ENCODE data around the gene ITGA11.
A peak's percentile ranks its signal among the peaks of the same experiment; 100 is the strongest.

ITGA11 gene

DNA sequence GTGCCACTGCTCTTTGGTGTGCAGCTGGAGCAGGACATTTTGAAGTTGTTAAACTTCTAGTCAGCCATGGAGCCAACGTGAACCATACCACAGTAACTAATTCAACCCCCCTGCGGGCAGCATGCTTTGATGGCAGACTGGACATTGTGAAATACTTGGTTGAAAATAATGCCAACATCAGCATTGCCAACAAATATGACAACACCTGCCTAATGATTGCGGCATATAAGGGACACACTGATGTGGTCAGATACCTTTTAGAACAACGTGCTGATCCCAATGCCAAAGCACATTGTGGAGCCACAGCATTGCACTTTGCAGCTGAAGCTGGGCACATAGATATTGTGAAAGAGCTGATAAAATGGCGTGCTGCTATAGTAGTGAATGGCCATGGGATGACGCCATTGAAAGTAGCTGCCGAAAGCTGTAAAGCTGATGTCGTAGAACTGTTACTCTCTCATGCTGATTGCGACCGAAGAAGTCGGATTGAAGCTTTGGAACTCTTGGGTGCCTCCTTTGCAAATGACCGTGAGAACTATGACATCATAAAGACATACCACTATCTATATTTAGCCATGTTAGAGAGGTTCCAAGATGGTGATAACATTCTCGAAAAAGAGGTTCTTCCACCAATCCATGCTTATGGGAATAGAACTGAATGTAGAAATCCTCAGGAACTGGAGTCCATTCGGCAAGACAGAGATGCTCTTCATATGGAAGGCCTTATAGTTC lies 142.2 kb downstream of the ITGA11 start:
- no peak for DNase-seq (ENCODE audit: low read depth in 3 of 3)

- DNase-seq (ENCODE audit: low read depth in 3 of 3), result no peak
Measured at GRCh38 chr15:68289057-68289456, 142.9 kb downstream of the ITGA11 start.

DNA sequence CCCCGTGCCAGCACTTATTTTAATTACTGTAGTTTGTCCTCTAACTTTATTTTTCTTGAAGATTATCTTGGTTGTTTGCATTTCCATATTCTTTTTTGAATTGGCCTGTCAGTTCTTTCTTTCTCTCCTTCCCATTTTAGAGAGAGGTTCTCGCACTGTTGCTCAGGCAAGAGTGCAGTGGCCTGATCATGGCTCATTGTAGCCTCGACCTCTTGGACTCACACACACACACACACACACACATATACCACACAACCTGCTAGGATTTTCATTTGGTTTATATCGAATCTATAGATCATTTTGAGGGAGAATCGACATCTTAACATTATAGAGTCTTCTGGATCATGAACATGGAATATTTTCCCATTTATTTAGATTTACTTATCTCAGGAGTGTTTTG lies 145.7 kb downstream of the ITGA11 start:
- no peak for DNase-seq (ENCODE audit: low read depth in 3 of 3)

- DNase-seq (ENCODE audit: low read depth in 3 of 3), result no peak
Measured at GRCh38 chr15:68285259-68285980, 146.5 kb downstream of the ITGA11 start.

- DNase-seq (ENCODE audit: low read depth in 3 of 3), result no peak
Measured at GRCh38 chr15:68284616-68285258, 147.2 kb downstream of the ITGA11 start.

DNA sequence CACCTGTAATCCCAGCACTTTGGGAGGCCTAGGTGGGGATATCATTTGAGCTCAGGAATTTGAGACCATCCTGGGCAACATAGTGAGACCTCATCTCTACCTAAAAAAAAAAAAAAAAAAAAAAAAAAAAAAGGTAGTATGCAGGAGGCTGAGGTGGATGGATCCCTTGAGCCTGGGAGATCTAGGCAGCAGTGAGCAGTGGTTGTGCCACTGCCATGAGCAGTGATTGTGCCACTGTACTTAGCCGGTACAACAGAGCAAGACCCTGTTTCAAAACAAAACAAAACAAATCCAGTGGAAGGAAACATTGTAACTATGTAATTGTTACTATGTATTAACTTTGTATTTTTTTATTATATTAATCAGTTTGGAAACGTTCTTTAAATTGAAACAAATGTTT lies 148.6 kb downstream of the ITGA11 start:
- no peak for DNase-seq (ENCODE audit: low read depth in 3 of 3)

DNA sequence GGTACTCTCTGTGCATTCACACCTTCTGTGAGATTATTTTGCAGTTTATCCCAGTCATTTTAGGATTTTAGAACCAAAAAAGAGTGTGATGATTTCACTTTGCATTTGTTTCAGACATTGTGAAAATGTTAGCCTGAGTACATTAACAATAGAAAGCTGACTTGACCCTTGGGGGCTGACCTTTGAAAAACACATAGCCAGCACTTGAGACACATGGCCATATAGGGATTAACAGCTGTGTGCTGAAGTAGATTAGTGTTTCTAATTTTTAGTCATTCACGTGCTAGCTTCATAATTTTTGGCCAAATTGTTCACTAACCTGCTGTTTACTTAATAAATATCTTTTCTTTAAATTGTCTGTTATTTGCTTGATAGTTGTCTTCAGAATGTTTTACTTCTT lies 151.0 kb downstream of the ITGA11 start:
- no peak for DNase-seq (ENCODE audit: low read depth in 3 of 3)

- DNase-seq (ENCODE audit: low read depth in 3 of 3), result no peak
Measured at GRCh38 chr15:68279779-68280753, 151.9 kb downstream of the ITGA11 start.

DNA sequence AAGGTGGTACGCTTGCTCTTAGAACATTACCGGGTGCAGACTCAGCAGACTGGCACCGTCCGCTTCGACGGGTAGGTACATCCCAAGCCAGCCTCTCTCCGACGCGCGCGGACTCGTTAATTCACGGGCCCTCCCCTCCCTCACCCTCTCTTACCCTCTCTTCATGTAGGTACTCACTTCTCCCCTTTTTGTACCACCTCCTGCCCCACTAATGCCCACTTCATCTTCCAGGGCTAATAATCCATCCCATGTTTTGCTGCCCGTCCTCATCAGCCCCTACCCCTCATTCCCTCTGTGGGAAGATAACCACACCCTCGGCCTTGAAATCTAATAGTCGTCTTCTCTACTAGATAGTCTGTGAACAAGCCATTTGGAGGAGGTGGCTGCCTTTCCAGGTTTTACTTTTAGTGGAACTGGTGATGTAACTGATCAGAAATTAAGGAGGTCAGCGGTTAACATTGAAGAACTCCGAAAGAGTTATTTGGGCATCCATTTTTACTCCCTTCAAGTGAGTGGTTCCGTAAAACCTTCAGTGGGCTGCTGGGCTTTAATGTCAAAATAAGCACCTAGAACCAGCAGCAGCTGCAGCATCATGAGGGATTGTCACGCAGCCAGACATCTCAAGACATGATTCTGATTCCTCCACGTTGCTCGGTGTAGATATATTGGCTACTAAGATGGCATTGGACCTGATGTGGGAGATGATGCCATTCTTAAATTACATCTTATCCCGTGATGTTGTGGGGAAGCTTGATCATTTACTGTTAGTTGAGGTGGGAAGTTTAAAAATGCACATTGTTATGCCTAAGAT lies 153.2 kb downstream of the ITGA11 start:
- peak in 1 of 3 donors; percentile 3 for DNase-seq (ENCODE audit: low read depth in 3 of 3)

GRCh38 chr15:68278345-68278594 lies 153.7 kb downstream of the ITGA11 start:
- DNase-seq (ENCODE audit: low read depth in 3 of 3), result no peak

DNA sequence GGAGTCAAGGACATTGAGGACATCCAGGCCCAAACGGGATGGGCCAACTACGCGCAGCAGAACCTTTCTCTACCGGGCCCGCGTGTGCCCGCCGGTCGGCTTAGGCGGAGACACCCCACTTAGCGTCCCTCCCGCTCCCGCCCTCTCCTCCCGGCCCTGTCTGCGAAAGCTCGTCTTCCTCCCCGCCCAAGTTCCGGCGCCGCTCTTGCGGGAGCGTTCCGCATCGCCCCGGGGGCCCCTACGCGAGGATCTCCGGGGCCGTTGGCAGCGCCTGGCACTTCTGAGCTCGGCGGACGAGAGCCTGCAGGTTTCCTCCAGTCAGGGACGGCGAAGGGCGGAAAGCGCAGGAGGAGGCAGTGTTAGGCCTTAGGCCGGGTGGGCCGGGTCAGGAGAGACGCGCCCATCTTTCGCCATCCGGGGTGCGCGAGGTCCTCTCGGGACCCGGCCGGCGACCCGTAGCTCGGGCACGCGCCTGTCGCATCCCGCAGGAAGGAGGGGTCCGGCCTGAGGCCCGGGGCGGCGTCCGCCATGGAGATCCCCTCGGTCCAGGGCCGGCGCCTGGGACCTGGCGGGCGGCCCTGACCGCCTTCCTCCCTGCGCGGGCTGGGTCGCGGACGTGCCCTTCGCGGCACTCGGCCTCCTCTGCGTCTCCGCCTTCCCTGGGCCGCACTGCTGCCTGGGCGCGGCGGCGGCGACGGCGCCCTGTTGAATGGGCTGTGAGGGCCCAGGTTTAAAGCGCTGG lies 154.2 kb downstream of the ITGA11 start, which contains the start of gene FEM1B:
Gene FEM1B (plus strand): TSS at position 143 of the 742 bp plus-strand sequence. CDS start 673 bp downstream, outside the sequence.
- DNase-seq (ENCODE audit: low read depth in 3 of 3), result peak; percentile 77 to 78 (median 78)

GRCh38 chr15:68277131-68277602 lies 154.8 kb downstream of the ITGA11 start:
- no peak for DNase-seq (ENCODE audit: low read depth in 3 of 3)

DNA sequence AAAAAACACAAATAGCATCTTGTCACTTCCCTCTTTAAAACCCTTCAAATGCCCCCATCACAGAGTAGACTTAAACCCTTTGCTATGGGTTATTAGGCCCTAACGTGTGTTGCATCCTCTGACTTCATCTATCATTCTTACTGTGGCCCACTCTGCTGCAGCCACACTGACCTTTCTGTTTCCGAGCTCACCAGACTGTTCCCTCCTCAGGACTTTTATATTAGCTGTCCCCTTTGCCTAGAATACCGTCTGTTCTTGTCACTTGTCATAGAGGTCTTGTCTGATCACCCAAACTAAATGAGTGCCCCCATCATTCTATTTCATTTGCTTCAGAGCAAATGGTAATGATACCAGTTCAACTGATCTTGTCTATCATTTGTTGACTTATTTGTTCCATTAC lies 155.3 kb downstream of the ITGA11 start:
- no peak for DNase-seq (ENCODE audit: low read depth in 3 of 3)

DNA sequence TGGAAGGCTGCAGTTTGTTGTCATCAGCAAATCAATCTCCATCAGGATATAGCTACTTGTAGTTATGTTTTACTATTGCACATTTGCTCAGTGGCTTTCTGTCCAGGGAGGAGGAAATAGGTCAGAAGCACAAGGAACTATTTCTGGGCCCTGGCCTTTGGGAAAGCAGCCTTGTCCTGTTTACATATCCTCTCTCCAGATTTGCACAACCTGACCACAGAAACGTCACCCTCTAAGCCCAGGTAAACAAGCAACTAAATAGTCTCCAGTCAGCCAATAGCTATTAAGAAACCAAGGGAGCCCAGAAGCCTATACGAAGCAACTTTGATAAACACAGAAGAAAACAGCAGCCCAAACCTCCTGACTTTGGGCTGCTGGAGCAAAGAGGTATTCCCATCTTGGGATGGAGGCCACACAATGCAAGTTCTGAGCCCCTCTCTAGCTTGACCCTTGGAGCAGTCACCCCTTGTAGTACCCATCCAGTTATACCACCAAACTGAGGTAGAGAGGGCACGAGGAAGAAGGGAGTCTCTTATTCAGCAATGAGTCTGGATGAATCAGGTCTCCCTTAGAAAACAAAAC lies 156.7 kb downstream of the ITGA11 start:
- DNase-seq (ENCODE audit: low read depth in 3 of 3), result no peak

DNA sequence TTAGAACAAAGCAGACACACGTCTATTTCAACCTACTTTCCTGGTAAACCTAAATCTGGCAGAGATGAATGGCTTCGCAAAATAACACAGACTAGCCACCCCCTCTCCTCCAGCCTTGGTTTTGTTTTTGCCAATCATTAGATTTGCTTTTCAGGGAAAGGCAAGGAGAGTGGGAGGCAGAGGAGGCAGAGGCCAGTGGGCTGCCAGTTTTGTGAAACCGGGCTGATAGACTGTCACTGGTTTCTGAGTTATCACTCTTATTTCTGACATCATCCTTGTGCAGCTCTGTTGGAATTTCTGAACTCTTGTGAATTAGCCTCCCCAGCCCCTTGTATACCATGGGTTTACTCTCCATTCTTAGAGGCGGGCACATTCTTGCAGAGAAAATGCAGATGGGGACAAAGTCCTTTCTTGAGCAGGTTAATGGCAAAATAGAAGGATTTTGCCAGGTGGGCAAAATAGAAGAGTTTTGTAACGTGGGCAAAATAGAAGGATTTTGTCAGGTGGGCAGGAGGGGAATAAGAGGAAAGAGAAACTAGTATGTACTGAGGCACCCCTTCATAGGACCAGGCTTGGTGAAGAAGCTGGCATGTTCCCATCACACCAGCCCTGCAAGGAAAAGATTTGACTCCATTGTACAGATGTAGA lies 157.6 kb downstream of the ITGA11 start:
- no peak for DNase-seq (ENCODE audit: low read depth in 3 of 3)

- DNase-seq (ENCODE audit: low read depth in 3 of 3), result no peak
Measured at GRCh38 chr15:68272721-68273271, 159.2 kb downstream of the ITGA11 start.

DNA sequence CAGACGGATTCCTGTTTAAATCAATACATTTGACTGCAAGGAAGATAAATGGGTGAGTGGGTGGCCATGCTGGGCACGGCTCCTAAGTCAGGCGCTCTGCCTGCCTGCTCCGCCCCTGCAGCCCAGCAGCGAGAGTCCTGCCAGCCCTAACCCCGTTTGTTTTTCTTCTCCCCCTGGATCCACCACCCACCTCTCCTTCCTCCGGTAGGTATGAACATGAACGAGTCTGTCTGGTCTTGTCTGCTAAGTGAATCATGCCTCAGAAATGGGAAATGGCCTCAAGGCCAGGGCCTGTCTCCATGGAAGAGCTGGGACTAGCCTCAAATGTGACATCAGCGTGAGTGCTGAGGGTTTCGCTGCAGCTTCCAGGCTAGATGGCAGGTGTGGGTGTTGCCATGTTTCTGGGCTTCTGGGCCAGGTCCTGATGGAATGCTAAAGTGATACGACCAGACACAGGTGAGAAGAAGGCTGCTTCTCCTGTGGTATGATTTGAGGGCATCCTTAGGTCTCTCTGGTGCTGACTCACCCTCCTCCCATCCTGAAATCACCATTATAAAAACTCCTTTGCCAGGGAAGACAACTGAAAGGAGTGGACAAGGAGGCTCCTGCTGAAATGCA lies 160.0 kb downstream of the ITGA11 start:
- no peak for DNase-seq (ENCODE audit: low read depth in 3 of 3)

DNA sequence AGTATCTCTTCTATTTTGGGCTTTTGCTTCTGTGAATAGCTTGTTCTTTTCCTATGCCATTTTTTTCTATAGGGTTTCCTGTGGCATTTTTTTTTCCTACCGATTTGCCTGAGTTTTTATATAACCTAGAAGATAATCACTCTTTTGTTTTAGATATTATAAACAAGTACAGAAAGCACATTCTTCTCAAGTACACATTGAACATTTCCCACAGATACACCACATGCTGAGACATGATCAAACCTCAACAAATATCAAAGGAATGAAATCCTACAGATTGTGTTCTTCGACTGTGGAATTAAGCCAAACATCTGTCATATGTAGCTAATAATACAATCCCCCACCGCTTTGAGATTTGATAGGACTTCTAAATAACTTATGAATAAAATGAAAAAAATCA lies 163.6 kb downstream of the ITGA11 start:
- DNase-seq (ENCODE audit: low read depth in 3 of 3), result no peak
